ENCODE results near the gene KLF4. TPM values are rescaled to one million over a fixed set of nuclear protein-coding genes. Genes with fewer than 3 reads are reported as not detected.
A peak's percentile ranks its signal among the peaks of the same experiment; 100 is the strongest.

KLF4 gene
- total and polyA plus RNA-seq, 2 of the 4 experiments (the other 2 are of a cell fraction): 1.3 to 3.8 TPM

- in situ Hi-C loops (cut with MboI; ENCODE audit: low sequenced_read_pairs): no loop called here
- POLR2A ChIA-PET (ENCODE audit: unreplicated experiment): no interaction called here
- Histone ChIP-seq H3K27ac (ENCODE audit: insufficient read depth, low read length) (no peak overlapping the region), H3K18ac (ENCODE audit: low read depth, low read length) (no peak overlapping the region), H2AK9ac (replicated peaks; ENCODE audit: low read depth, low read length, poor library complexity) (no peak overlapping the region), H2BK20ac (ENCODE audit: low read depth, low read length) (no peak overlapping the region), H3K4me1 (ENCODE audit: control insufficient read depth, insufficient read depth, low read length) (peaks cover 3% of the 10 kb centered on the region; the same call in 1 of the 2 replicates), H2BK5ac (ENCODE audit: low read depth, low read length, poor library complexity, severe bottlenecking) (no peak overlapping the region), H2AFZ (replicated peaks; ENCODE audit: low read length, poor library complexity) (no peak overlapping the region), H3K9ac (ENCODE audit: low read depth, low read length) (no peak overlapping the region), H3K9me1 (ENCODE audit: insufficient read depth, low read length) (no peaks in the 10 kb centered on the region; the same call in 1 of the 2 replicates), H2BK15ac (ENCODE audit: low read depth, low read length) (no peak overlapping the region), H3K23ac (ENCODE audit: low read depth, low read length) (no peak overlapping the region), H4K20me1 (ENCODE audit: insufficient read depth, low read length) (no peaks in the 10 kb centered on the region), H3K4ac (ENCODE audit: low read depth, low read length) (no peak overlapping the region), H3K14ac (replicated peaks; ENCODE audit: low read depth, low read length) (no peak overlapping the region), H3K9me3 (ENCODE audit: control insufficient read depth, insufficient read depth, low read length) (no peaks in the 10 kb centered on the region), H3K4me3 (ENCODE audit: insufficient read depth, low read depth, low read length) (no peak overlapping the region), H3K79me1 (ENCODE audit: low read depth in 1 of 2, low read length in 2 of 2) (no peaks in the 10 kb centered on the region), H3K27me3 (ENCODE audit: control insufficient read depth, insufficient read depth, low read length) (peaks cover 2% of the 10 kb centered on the region), H4K5ac (ENCODE audit: low read depth, low read length) (no peak overlapping the region), H3K4me2 (ENCODE audit: low read depth, low read length) (no peak overlapping the region; the same call in 1 of the 2 replicates), H2BK120ac (ENCODE audit: low read depth, low read length) (no peak overlapping the region), H2AK5ac (ENCODE audit: low read depth, low read length) (no peak overlapping the region), H3K36me3 (ENCODE audit: control insufficient read depth, insufficient read depth, low read length) (no peaks in the 10 kb centered on the region), H4K91ac (ENCODE audit: insufficient read depth, low read depth, low read length) (no peak overlapping the region), H4K8ac (ENCODE audit: low read depth in 2 of 2, low read length in 2 of 2) (no peak overlapping the region), H3K56ac (ENCODE audit: extremely low read depth, insufficient read depth, low read length) (no peak overlapping the region)
- WGBS, 2 experiments (ENCODE audit: extremely low coverage in 2 of 2, insufficient read length in 1 of 2): no CpG with 5 or more reads among the region's 7 CpGs
- ATAC-seq (ENCODE audit: low read depth) (peak; percentile 78), DNase-seq (no peak)
- dilution Hi-C loops (cut with HindIII; ENCODE audit: low sequenced_read_pairs, unreplicated experiment): no loop called here
- CTCF ChIA-PET: interaction anchor here (2.7 kb wide), 1 partner anchor 13 kb away, joined by 11 read pairs; no protein-coding TSS in a partner anchor
- TF ChIP-seq, protein P1, sequence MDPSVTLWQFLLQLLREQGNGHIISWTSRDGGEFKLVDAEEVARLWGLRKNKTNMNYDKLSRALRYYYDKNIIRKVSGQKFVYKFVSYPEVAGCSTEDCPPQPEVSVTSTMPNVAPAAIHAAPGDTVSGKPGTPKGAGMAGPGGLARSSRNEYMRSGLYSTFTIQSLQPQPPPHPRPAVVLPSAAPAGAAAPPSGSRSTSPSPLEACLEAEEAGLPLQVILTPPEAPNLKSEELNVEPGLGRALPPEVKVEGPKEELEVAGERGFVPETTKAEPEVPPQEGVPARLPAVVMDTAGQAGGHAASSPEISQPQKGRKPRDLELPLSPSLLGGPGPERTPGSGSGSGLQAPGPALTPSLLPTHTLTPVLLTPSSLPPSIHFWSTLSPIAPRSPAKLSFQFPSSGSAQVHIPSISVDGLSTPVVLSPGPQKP (IDR thresholded peaks at IDR 0.05; ENCODE audit: borderline replicate concordance, low read depth, low read length): no peak
- no peak for TF ChIP-seq CEBPB (IDR thresholded peaks at IDR 0.05; ENCODE audit: low read depth, low read length)
- TF ChIP-seq SMC3 (IDR thresholded peaks at IDR 0.05; ENCODE audit: low read depth, low read length): no peak
- TF ChIP-seq RCOR1 (IDR thresholded peaks at IDR 0.05; ENCODE audit: insufficient replicate concordance, low read length): no peak
- TF ChIP-seq, protein P2, sequence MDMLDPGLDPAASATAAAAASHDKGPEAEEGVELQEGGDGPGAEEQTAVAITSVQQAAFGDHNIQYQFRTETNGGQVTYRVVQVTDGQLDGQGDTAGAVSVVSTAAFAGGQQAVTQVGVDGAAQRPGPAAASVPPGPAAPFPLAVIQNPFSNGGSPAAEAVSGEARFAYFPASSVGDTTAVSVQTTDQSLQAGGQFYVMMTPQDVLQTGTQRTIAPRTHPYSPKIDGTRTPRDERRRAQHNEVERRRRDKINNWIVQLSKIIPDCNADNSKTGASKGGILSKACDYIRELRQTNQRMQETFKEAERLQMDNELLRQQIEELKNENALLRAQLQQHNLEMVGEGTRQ (IDR thresholded peaks at IDR 0.05; ENCODE audit: low read depth, low read length): no peak
- TF ChIP-seq FOS (IDR thresholded peaks at IDR 0.05; ENCODE audit: low read depth, low read length): no peak
- TF ChIP-seq RFX5 (IDR thresholded peaks at IDR 0.05; ENCODE audit: low read depth, low read length): no peak
- no TSS peak for BruUV-seq (replicated peaks)
- intact Hi-C loops (cut with micrococcal nuclease): no loop called here
These were observed 51.1 kb downstream of the KLF4 start for GRCh38 chr9:107438211-107439031.
